Measurements from ENCODE around the gene CALM3. TPM values are rescaled to one million over a fixed set of nuclear protein-coding genes. Genes with fewer than 3 reads are reported as not detected.

CALM3 gene
- polyA plus RNA-seq, 1 of the 3 experiments (the other 2 are of a cell fraction) = 495 TPM

DNA sequence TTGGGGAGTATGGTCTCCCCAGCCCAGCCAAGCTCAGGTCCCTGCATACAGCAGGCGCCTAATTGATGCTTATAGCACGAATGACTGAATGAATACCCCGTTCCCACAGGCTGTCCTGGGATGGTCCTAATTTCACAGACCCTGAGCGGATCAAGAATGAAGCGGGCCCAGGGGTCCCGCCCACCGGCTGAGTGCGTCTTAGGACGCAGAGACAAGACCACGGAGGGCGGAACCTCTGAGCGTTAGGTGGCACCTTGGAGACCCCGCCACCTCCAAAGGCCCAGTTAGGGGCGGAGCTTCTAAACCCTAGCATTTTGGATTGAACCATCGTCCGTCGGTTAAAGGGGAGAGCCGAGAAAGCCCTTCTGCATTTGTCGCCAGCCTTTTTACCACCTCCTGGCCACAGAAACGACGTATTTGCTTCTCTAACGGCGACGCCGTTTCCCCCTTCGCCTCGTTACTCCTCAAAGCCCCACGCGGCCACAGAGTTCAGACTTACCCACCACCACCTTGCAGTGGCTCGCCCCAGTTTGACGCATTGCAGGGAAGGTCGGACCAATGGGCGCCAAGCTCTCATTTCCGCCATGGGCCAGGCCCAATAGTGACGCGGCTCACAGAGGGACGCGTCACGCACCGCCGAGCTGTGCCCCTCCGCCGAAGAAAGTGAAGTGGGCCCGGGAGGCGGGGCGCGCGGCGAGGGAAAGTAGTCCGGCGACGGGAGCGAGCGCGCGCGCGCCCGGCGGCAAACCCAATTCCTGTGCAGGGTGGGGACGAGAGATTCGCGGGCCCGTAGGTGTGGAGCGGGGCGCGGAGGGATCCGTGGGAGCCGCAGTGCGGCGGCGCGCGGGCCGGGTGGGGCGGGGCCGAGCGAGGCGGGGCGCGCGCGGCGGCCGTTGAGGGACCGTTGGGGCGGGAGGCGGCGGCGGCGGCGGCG is 479 bp upstream of the CALM3 start (continued):
- TF ChIP-seq EZH2phosphoT487 (IDR thresholded peaks at IDR 0.05; ENCODE audit: borderline replicate concordance, low read depth) (no peak), RCOR1 (IDR thresholded peaks at IDR 0.05; ENCODE audit: low read length) (no peak), JUND (IDR thresholded peaks at IDR 0.05) (peak; percentile 53), NFIC (IDR thresholded peaks at IDR 0.05; ENCODE audit: borderline replicate concordance) (no peak), FOXJ3 (CRISPR knock-in tag; IDR thresholded peaks at IDR 0.05) (no peak), POLR2AphosphoS5 (IDR thresholded peaks at IDR 0.05; ENCODE audit: low read depth, low read length) (peak; percentile 95), MXI1 (IDR thresholded peaks at IDR 0.05; ENCODE audit: low read depth, low read length) (peak; percentile 68), GABPA (IDR thresholded peaks at IDR 0.05; ENCODE audit: low read depth) (no peak), RAD21 (IDR thresholded peaks at IDR 0.05; ENCODE audit: low read length) (no peak), RXRA (IDR thresholded peaks at IDR 0.05; ENCODE audit: borderline replicate concordance, low read depth) (no peak; the same call in 1 of the 2 replicates)
- TF ChIP-seq, protein P1, sequence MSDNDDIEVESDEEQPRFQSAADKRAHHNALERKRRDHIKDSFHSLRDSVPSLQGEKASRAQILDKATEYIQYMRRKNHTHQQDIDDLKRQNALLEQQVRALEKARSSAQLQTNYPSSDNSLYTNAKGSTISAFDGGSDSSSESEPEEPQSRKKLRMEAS (IDR thresholded peaks at IDR 0.05; ENCODE audit: low read depth) = peak; percentile 76
- TF ChIP-seq, protein P2, sequence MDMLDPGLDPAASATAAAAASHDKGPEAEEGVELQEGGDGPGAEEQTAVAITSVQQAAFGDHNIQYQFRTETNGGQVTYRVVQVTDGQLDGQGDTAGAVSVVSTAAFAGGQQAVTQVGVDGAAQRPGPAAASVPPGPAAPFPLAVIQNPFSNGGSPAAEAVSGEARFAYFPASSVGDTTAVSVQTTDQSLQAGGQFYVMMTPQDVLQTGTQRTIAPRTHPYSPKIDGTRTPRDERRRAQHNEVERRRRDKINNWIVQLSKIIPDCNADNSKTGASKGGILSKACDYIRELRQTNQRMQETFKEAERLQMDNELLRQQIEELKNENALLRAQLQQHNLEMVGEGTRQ (IDR thresholded peaks at IDR 0.05; ENCODE audit: borderline replicate concordance, low read depth, low read length) = no peak
- TF ChIP-seq, protein P3, sequence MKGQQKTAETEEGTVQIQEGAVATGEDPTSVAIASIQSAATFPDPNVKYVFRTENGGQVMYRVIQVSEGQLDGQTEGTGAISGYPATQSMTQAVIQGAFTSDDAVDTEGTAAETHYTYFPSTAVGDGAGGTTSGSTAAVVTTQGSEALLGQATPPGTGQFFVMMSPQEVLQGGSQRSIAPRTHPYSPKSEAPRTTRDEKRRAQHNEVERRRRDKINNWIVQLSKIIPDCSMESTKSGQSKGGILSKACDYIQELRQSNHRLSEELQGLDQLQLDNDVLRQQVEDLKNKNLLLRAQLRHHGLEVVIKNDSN (IDR thresholded peaks at IDR 0.05; ENCODE audit: borderline replicate concordance, low read depth) = no peak

DNA sequence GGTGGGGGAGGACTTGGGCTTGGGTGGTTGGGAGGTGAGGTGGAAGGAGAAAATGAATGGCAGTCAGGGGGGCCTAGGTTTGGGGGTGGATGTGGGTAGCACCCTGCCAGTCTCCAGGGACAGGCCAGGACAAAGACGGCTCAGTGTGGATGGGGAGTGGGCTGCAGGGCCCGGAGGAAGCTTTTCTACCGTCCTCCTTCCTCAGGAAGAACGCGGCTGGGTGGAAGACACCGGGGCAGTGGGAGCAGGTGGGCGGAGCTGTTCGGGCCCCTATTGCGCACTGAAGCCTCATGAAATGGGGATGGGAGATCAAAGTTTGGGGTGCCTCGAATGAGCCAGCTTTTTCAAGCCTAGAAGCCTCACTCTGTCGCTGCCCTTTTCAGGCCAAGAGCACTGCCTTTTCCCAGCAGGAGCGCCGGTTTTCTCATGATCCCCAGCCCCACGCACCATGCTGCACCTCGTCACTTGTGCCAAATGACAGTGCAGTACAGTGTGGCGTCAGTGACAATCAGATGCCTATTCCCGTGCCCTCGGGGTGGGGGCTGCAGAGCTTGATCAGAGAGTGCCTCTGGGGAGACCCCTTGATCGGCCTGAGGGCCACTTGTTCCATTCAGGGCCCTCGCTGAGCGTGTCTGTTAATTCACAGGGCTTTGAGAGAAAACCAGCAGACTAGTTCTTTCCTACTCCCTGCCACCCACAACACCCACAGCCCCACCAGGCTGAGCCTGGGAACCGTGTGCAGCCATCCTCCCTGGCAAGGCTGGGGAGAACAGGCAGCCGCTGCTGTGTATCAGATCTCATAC is 1.5 kb downstream of the CALM3 start:
- peaks cover 40% of the 10 kb centered on the region for H4K20me1 ChIP-seq (ENCODE audit: insufficient read depth)
- H3K4me2 ChIP-seq = peak overlapping the region; percentile 91
- WGBS (ENCODE audit: low lambda C conversion rate) = 10% methylated on average over 21 of the region's 23 CpGs
- H3K79me2 ChIP-seq (ENCODE audit: insufficient read depth) = peaks cover 57% of the 10 kb centered on the region
- H3K4me1 ChIP-seq (ENCODE audit: control insufficient read depth in 1 of 2, insufficient read depth in 2 of 2, low read depth in 1 of 2, low read length in 1 of 2) = peaks cover 19 to 41% of the 10 kb centered on the region in 2 experiments
- no peaks in the 10 kb centered on the region for H3K9me2 ChIP-seq
- ChIA-PET POLR2A (interaction anchor here (1.3 to 2.6 kb wide), 4 partner anchors 9 to 59 kb away, joined by 5 to 11 read pairs (median 8); partner anchors contain the start of gene DACT3), CTCF (interaction anchor here (0.6 to 23.7 kb wide), 10 partner anchors 8 to 256 kb away, joined by 3 to 471 read pairs (median 5); partner anchors contain the start of gene DACT3)
- no peaks in the 10 kb centered on the region; the same call in 1 of the 2 replicates for H3K9me3 ChIP-seq
- DNase-seq = peak; percentile 67
- H3K36me3 ChIP-seq (replicated peaks in 1 of 2; ENCODE audit: control insufficient read depth in 1 of 2, insufficient read depth in 2 of 2, low read length in 1 of 2) = peaks cover 10 to 21% of the 10 kb centered on the region in 2 experiments
- peak overlapping the region; percentile 41 to 78 for H3K27ac ChIP-seq (ENCODE audit: low read depth in 2 of 2, low read length in 1 of 2)
- peak overlapping the region; percentile 98 to 100 for H3K4me3 ChIP-seq (ENCODE audit: low read depth in 2 of 2, low read length in 1 of 2)
- H3F3A ChIP-seq (replicated peaks; ENCODE audit: insufficient read depth) = no peaks in the 10 kb centered on the region
- no peak overlapping the region for H2AFZ ChIP-seq (ENCODE audit: low read depth)
- H3K9ac ChIP-seq = peak overlapping the region; percentile 97
- H3K27me3 ChIP-seq (ENCODE audit: insufficient read depth) = no peaks in the 10 kb centered on the region
- TF ChIP-seq MXI1 (IDR thresholded peaks at IDR 0.05; ENCODE audit: low read depth, low read length) (0 out of 2 replicates have a peak, but pooled peaks have one; percentile 39), EP300 (IDR thresholded peaks at IDR 0.05; ENCODE audit: borderline replicate concordance in 1 of 2, low read depth in 1 of 2, low read length in 1 of 2) (no peak)
